ENCODE measurements around the gene PSRC1.

DNA sequence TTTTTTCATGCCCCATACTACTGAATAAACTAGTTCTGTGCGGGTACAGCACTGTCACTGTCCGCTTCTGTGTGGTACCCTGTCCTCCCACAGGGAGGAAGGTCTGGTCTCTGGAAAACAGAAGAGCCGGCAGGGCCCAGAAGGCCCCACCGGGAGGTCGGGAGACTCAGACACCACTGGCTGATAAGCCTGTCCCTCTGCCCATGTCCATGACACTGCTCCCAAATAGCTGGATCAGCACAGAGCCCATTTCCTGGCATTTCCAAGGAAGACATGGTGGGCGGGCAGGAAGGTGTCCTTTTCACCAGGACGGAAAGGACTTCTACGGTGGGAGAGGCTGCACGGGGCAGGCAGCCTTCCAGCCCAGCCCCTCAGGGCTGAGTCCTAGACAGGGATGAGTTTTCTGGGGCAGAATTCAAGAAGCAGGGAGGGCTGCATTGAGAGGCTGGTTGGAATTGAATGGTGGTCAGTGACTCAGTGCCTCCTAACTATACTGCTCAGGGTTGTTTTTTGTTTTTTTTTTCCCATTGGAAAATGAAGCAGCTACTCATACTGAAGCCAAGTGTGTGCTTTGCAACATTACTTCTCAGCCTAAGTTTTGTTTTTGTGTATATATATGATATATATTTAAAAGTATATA, 7.1 kb downstream of the PSRC1 start:
- no peak for TF ChIP-seq POLR2A (IDR thresholded peaks at IDR 0.05; ENCODE audit: low read depth)
- TF ChIP-seq POLR2AphosphoS5 (IDR thresholded peaks at IDR 0.05), result no peak
- TF ChIP-seq, protein P1, sequence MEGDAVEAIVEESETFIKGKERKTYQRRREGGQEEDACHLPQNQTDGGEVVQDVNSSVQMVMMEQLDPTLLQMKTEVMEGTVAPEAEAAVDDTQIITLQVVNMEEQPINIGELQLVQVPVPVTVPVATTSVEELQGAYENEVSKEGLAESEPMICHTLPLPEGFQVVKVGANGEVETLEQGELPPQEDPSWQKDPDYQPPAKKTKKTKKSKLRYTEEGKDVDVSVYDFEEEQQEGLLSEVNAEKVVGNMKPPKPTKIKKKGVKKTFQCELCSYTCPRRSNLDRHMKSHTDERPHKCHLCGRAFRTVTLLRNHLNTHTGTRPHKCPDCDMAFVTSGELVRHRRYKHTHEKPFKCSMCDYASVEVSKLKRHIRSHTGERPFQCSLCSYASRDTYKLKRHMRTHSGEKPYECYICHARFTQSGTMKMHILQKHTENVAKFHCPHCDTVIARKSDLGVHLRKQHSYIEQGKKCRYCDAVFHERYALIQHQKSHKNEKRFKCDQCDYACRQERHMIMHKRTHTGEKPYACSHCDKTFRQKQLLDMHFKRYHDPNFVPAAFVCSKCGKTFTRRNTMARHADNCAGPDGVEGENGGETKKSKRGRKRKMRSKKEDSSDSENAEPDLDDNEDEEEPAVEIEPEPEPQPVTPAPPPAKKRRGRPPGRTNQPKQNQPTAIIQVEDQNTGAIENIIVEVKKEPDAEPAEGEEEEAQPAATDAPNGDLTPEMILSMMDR (IDR thresholded peaks at IDR 0.05), result no peak
- TF ChIP-seq EP300 (IDR thresholded peaks at IDR 0.05), result no peak
